GM19395 (cell line): Measurements from ENCODE around the gene KLHL29.

Experiments used
- ATAC-seq: cut with Tn5 transposase; IDR thresholded peaks from one replicate; pipeline ENCODE4 v1.9.1; 2021; ENCODE audit warnings: mild to moderate bottlenecking, moderate library complexity; ENCODE audit not compliant: unreplicated experiment

KLHL29 gene

DNA sequence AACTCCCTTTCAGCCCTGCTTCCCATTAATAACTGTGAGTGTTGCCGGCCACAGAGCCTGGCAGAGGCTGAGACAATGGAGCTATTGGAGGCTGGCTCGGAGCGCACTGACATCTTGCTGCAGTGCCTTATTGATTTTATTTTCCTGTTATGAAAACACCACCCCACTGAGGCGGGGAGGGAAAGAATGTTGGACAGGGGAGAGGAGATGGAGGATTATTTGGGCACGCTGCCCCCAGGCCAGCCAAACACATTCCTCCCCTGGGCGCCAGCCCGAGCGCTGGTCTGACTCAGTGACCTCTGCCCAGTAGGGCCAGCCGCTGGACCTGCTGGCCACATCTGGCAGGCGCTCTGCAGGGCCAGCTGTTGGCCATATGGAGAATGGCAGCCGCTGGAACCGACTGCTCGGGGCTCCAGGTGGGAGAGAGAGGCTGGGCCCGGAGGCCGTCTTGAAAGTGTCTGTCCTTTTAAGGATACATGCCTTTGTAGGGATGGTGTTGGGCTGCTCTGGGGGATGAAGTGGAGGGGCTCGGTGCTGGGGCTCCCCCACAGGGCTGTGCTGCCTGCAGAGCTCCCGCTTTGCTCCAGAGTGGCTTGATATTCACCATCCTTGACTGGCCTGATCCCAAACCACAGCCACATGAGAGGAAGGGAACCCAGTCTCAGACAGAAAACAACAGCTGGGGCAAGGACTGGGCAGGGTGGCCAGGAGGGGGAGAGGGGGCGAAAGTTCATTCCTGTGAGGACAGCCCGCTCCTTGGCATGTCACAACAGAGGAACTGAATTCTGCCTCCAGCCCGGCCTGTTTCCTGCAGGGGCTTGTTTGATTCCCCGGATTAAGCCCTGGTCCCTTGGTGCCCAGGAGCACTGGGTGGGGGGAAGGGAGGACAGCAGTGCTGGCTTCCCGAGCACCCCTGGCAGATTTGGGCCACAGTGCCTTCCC lies 179.0 kb downstream of the KLHL29 start:
- no peak for ATAC-seq

DNA sequence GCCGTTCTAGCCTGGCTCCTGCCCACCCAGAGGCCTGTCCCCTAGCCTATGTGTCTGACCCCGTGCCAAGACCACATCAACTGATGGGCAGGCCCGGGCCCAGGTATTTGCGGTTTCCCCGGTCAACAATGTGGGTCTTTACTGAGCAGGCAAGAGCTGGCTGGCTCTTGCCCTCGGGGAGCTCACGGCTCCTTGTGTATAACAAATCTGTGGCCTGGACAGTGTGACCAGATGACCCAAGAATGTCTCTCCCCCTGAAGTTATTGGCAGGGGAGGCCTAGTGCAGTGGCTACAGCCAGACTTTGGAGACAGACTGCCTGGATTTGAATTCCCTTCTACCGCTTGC lies 179.6 kb downstream of the KLHL29 start:
- no peak for ATAC-seq

DNA sequence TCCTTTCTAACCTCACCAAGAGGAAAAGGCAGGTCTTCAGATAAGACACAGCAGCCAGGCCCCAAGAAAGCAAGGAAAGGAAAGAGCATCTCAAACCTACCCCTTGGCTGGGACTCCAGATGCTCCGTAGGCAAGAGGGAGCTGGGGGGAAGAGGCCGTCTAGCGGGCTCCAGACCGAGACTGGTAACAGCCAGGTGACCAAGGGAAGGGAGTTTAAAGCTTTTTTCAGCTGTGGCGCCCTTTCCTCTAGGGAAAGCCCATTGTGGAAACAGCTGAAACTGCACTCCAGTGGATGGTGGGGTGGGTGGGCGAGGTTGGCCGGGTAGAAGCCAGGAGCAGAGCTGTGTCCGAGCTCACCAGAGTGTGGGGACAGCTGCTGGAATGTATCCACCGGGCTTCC lies 180.4 kb downstream of the KLHL29 start:
- no peak for ATAC-seq

DNA sequence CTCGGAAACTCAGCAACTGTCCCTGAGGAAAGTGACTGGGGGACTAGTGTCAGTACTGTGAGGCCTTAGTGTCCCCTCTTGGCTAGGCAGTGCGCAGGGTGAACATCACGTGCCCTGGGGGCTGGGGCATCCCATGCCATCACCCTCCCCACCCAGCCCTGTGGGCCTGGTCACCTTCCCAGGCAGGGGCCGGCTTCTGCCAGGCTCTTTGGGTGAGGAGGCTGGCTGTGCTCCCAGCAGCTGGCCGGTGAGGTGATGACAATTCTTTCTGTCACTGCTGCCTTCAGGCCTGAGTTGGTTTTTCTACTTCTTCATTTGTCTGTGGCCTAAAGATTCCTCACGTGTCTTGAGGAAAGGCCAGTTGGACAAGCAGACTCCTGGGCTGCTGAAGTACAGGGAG lies 180.8 kb downstream of the KLHL29 start:
- ATAC-seq: no peak

DNA sequence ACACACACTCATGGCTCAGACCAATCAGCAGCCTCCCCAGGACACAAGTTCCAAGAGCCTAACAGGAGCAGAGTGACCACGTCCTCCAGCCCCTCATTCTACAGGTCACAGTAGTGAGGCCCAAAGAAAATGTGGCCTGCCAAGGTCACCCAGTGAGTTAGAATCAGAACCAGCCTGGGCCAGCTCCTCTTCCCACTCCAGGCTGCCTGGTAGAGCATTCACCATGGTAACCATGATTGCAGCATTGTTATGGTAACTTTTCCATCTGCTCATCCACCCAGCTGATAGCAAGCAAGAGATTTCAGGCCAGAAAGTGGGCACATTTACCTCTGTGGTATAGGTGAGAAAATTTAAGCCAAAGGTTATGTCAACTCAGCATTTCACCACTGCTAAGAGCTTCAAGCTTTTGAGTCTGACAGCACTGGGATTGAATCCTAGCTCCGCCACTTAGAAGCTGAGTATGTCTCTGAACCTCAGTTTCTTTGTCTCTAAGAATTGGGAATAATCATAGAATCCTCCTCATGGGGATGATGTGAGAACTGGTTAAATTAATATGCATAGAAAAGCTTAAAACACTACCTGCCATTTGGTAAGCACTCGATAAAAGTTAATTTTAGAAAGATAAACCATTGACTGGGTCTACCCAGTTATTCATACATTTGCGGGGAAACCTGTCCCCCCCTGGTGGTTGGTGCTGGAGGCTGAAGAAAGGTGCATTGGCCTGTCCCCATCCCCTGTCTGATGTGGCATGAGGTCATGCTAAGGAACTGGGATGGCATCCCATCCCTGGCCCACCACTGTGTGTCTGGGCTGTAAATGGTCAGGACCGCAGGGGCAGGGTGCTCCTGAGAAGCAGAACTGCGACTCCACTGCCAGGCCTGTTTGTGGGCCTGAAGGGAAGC lies 181.5 kb downstream of the KLHL29 start:
- ATAC-seq: no peak

DNA sequence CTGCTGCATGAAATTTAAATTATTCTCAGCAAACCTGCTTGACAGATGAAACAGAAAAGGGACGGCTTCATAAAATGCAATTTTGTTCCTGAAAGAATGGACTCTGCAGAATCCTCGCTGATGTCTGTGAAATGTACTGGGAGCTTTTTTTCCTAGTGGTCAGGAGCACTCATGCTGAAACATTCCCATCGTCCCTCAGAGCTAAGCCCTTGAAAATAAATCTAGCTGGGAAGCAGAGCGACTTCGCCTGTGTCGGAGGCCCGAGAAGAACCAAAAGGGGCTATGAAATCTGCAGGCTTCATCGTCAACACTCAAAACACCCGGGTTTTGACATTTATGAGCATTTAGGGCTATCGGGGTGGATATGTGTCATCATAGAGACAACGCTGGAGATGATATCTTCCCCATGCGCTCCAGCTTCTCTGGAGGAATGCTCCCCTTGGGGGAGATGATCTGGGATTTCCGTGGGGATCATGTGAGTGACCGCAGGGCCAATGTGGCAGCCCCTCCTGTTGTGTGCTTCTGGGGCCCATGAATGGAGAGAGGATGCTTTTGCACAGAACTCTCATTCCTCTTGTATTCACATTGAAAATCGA lies 182.3 kb downstream of the KLHL29 start:
- no peak for ATAC-seq

DNA sequence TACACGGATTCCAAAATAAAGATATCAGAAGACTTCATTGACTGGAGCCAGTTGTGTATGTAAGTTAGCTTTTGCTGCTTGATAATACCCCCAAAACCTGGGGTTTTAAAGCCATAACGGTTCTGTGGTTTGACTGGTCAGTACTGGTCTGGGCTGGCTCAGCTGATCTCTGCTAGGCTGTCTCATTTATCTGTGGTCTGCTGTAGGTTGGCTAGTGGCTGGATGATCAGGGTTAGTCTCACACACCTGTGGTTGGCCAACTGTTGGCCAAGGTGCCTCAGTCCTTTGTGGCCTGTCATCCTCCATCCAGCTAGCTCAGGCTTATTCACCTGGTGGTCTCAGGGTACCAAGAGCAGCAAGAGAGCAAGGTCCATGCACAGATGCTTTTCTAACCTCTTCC lies 183.2 kb downstream of the KLHL29 start:
- ATAC-seq: no peak

DNA sequence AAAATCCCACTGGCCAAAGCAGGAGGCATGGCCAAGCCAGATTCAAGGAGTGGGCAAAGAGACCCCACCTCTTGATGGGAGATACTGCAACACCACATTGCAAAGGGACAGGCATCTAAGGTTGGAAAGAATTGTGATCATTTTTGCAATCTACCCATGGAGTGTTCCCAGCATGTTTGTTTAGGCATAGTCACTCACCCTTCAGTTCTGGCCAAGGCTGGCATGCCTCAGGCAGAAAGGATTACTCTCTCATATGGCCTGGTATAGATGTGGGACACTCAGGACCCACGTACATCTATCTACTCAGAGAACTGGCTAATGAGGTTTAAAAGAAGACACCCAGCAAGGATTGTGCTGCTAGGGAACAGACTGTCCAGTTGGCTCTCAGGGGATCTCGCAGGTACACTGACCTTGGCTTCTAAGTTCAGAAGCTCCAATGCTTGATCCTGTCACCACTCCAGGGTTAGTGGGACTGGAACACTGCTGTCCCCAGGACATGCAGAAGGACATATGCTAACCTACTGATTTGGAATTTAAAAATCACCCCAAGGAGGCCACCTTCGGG lies 183.7 kb downstream of the KLHL29 start:
- no peak for ATAC-seq

DNA sequence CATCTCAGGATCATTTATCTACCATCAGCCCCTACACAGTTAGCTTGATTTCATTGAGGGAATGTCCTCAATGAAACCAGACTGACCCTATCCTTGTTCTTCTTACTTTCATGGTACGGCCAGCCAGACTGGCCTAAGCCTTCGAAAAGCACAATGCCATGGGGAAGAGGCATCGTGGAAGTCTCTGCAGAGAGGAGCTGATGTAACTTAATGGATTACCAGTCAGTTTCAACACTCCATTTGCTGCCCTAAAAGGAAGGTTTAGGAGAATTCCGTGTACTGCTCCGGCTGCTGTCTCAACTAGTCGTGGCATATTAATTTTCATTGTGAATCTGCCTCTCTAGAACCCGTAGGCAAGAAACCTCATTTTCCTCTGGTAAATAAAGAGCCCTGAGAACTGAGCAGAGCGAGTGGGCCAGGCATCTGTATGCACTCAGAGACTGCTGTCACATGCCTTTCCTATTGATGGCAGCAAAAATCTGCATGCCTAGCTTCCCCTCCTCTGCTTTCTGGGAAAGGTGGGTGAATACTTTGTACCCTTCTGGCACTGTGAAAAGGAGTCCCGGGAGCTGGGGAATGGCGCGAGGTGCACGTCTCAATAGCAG lies 184.9 kb downstream of the KLHL29 start:
- no peak for ATAC-seq

DNA sequence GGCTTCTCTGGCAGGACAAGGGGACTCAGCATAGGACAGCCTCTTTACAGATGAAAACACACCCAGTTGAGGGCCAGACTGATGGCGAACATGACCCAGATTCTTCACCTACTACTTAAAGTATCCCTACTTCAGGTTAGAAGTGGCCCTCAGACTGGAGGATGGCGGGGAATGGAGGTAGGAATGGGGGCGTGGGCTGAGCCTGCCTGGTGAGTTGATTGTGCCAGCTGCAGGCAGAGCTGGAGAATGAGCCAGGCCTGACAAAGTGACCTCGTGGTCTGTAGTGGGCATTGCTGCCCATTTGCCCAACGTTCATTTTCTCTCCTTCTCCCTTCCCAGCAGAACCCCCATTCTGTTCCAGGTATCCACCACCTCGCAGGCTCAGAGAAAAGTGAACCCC lies 186.1 kb downstream of the KLHL29 start:
- no peak for ATAC-seq

DNA sequence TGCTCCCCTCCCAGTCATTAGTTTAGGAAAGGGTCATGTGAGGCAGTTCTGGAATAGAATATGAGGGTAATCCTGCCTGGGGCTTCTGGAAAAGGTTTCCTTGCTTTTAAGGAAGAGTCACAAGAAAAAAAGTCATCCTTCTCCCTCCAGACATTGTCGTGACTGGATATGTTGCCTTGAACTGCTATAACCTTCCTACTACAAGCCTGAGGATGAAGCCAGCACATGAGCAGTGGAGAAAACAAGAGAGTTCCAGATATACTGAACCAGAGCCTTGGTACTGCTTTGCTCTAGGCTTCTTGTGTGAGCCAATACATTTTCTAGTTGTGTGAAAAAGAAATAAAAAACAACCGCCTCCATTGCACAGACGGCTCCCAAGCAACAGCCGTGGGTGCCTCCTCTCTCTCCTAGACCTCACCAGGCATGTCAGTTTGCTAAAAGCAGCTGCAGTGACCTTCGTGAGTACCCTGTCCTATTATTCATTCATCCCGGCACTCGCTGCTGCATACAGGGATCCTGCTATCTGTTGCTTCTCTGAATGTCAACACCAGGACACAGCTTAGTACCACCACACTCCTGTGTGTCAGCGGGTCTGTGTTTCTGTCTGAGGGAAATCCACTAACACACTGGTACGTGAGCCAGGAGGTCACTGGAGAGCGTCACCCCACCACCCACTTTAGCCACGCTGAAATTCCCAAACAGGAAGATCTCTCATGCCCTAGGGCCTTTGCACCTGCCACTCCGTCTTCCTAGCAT lies 186.7 kb downstream of the KLHL29 start:
- no peak for ATAC-seq

DNA sequence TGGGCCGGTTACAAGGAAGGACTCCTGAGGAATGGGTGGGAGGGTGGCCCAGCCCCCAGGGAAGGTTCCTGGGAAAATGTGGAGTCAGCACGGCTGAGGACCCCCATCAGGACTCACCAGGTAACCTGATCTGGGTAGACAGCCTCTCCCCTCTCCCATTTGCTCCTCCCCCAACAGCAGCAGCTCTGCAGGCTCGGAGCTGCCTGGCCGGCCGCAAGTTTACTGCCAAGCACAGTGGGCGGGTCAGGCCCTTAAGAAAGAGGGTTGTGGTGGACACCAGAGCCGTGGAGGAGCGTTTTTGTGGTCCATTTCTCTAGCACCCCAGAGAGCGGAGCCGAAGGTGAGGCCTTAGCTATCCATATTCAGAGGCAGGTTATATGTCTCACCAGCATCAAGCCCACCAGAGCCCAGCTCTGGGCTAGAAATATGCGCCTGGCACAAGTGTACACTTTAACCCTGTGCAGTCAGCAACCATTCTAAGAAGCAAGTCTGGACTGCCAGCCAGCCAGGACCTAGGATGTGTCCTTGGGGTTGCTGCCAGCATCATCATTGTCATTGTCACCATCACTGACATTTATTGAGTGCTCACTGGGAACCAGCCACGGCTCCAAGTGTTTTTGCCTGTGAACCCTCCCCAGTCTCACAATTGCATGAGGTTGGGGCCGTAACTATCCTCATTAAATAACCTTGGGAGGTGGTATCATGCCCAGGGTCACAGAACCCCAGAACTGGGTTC lies 190.1 kb downstream of the KLHL29 start:
- ATAC-seq: no peak

DNA sequence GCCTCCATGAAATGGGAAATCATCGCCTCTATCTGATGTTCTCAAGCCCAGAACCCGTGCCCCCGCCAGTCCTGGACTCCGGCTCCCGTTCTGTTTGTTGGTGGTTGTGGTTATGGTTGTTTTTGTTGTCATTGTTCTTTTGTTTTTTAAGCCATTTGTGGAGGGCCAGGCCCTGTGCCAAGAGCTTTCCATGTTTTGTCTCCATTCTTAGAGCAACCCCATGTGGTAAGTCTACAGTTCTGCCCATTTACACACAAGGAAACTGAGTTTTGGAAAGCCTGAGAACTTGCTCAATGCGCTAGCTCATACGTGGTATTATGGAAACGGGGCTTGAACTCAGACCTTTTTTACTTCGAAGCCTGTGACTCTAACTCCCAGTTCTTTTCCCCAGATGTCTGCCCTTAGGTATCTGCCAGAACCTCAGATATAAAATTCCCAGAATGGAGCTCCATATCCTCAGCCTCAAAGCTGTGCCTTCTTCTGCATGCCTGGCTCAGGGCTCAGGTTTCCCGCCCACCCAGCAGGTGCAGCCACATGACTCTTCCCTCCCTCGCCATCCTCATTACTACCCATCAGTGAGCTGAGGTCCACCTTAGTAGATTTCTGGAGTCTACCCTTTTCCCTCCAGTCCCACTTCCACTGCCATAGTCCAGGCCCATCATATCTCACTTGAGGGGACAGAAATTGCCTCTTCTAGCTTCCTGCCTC lies 194.1 kb downstream of the KLHL29 start:
- no peak for ATAC-seq

DNA sequence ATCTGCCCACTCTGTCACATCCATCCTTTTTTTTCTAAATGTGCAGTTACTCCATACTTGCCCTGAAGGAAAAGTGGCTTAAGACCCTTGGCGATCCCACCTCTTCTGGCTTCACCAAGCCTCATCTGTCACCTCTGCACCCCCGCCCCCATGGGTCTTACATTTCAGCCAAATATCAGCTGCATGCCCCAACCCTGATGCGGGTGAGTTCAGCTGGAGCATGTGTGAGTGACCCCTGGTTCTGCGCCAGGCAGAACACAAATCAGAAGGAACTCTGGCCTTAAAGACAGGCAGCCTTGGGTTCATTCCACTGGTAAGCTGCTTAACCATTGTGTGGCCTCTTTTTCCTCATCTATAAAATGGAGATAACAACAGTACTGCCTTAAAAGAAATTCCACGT lies 194.7 kb downstream of the KLHL29 start:
- no peak for ATAC-seq

DNA sequence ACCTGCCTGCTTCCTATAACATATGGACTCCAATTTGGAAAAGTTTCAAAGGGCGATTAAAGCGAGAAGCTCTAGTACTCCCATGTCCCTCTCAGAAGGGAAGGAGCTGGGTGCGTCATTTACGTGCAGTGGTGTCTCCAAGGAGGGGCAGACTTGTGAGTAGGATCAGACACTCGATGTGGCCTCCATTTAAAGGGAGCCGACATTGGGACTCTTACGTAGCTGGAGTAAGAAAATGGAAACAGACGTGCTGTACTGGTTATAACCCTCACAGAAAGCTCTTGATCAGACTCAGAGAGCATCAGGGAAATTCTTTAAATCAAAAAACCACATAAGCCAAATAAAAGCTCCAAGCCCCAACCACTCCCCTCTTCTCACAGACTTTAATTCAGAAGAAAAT lies 198.5 kb downstream of the KLHL29 start:
- no peak for ATAC-seq

DNA sequence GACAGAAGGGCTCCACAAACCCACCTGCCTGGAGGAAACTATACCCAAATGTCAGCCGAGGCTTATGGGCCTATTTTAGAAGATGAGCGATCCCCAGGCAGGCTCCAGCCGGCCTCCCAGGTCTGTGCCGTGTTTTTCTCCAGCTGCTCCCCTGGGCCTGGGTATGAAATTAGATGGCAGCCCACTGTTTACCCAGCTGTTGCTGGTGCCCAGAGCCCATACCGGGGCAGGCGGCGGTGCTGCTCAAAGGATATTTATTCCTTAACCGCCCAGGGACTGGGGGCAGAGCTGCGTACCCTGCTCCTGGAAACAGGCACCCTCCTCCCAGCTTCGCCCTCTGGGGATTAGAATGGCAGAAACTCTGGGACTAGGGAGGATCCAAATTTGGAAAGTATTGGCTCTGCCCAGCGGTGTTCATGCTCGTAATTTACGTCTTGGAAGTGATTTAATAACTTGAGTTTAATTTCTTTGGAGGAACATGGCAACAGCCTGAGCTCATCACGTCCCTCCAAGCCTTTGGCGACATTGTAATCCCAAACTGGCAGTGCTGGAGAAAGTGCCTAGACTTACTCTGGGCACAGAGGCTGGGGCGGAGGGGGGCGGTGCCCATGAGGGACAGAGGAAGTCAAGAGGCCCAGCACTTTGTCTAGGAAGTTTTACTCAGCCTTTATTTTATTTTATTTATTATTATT lies 199.2 kb downstream of the KLHL29 start:
- no peak for ATAC-seq

DNA sequence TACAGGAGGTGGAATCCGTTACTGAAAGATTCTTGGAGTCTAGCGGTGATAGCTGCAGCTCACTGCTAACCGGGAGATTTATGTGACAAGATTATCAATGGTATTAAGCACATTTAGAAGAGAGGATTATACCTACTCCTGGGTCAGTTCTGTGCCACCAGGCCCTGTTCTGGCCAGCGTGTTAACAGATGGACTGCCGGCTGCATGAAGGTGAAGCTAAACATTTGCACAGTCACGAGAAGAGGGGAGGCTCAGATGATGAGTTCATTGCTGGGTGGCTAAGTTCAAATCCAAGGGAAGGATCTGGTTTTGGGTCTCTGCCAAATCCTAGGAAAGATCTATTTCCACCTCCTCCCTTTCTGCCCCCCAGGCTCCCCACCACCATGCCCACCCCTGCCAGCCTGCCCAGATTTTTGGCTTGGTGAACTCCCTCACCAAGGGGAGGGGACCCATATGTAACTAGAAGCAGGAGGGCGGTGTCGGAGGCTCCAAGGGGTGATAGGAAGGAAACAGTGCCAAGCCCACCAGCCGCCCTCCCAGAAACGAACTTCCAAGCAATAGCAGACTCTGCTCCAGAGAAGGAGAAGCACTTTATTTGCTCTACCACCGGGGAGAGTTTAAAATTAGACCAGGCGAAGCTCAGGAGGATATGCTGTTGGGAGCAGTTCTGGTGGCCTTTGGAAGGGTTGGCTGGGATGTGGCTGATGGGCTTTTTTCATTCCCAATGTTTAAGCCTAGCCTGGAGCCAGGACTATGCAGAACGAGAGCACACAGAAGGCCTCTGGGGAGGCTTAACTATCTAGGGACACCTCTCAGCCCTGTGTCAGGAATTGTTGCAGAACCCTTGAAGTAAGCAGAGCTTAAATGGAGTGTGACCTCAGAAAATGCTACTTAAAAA lies 200.5 kb downstream of the KLHL29 start:
- ATAC-seq: no peak
